ENCODE data around the gene DAPK2.

- no peak for TF ChIP-seq GATA2 (IDR thresholded peaks at IDR 0.05; ENCODE audit: low read depth, low read length)
- no peak for TF ChIP-seq GATA3 (IDR thresholded peaks at IDR 0.05; ENCODE audit: low read depth, low read length)
Measured at GRCh38 chr15:63899193-63899592, 147.1 kb downstream of the DAPK2 start.

All from SH-SY5Y (cell line).